Sigmoid colon (tissue), 7 donors: ENCODE data around the gene AVPR1B. TPM values are rescaled to one million over a fixed set of nuclear protein-coding genes. Genes with fewer than 3 reads are reported as not detected.
A peak's percentile ranks its signal among the peaks of the same experiment; 100 is the strongest.

Experiments
- DNase-seq: peaks from one replicate; pipeline ENCODE4 v3.0.0-alpha.2; 2019
- H3K27ac ChIP-seq, 4 donors: fragments of 200-600 bp; sonication (generic); one replicate each; pipeline ENCODE4 v1.5.1; 2016 to 2019; ENCODE audit warnings: mild to moderate bottlenecking in 1 of 4
- H3K27me3 ChIP-seq, 3 donors: fragments of 200-600 bp; sonication (generic); one replicate each; pipeline ENCODE4 v1.5.1; 2019; ENCODE audit warnings: mild to moderate bottlenecking in 1 of 3
- H3K36me3 ChIP-seq, 4 donors: fragments of 200-600 bp; sonication (generic); one replicate each; pipeline ENCODE4 v1.5.1; 2016 to 2019
- H3K4me1 ChIP-seq, 4 donors: fragments of 200-600 bp; sonication (generic); one replicate each; pipeline ENCODE4 v1.5.1; 2017 to 2019
- H3K4me3 ChIP-seq, 4 donors: fragments of 200-600 bp; sonication (generic); one replicate each; pipeline ENCODE4 v1.5.1; 2017 to 2019; ENCODE audit warnings: mild to moderate bottlenecking in 2 of 4, moderate library complexity in 1 of 4
- H3K9me3 ChIP-seq, 4 donors: fragments of 200-600 bp in 3 of 4; sonication (generic) in 3 of 4; one replicate each; pipeline versions ENCODE4 v1.5.1 to v1.6.1; 2013 to 2019
- CTCF ChIP-seq, 4 experiments: fragments of 450-650 bp in 3 of 4; fragments of 200-600 bp in 1 of 4; IDR thresholded peaks; one replicate each; pipeline ENCODE4 v1.5.1; 2016 to 2019; ENCODE audit warnings: antibody characterized with exemption in 4 of 4, mild to moderate bottlenecking in 3 of 4, moderate library complexity in 2 of 4
- EP300 ChIP-seq, 4 donors: sonication (generic); formaldehyde crosslinking; IDR thresholded peaks; one replicate each; pipeline ENCODE4 v1.6.1; 2017; ENCODE audit warnings: antibody characterized with exemption in 4 of 4
- POLR2A ChIP-seq, 2 donors: fragments of 450-650 bp; IDR thresholded peaks; one replicate each; pipeline ENCODE4 v1.6.1; 2016; ENCODE audit warnings: antibody characterized with exemption in 2 of 2, mild to moderate bottlenecking in 2 of 2, moderate library complexity in 2 of 2
- POLR2AphosphoS5 ChIP-seq, 4 donors: sonication (generic); formaldehyde crosslinking; IDR thresholded peaks; one replicate each; pipeline ENCODE4 v1.6.1; 2017; ENCODE audit warnings: antibody characterized with exemption in 4 of 4
- WGBS, 2 donors: extraction: QIAGEN DNeasy Blood & Tissue Kit; methylation state at CpG; one replicate each; pipeline ENCODE4 v1.1.7; 2013; 5-methylcytosine and 5-hydroxymethylcytosine counted together
- intact Hi-C: fragments of 100-400 bp; cut with DNase I; formaldehyde crosslinking; loops from one replicate; pipeline ENCODE4 v1.15.1; 2023
- polyA plus RNA-seq, 3 donors: library from polyadenylated mRNA; stranded (reverse); fragments of 200-250 nt; gene quantifications; one replicate each; pipeline ENCODE4 v1.2.3, GENCODE V29; 2013
- total RNA-seq, 4 donors: library from RNA; depleted of rRNA; stranded (reverse); fragments of >200 nt; gene quantifications; one replicate each; pipeline ENCODE4 v1.1.0, GENCODE V29; 2016
- donor health status: healthy with polysubstance abuse.
- donor health status: Bipolar disorder and iron deficiency.
- donor health status: healthy.

AVPR1B gene
- total and polyA plus RNA-seq, 7 donors, result 0.23 to 0.36 TPM; not detected in 5

GRCh38 chr1:206070627-206071304 is 46.4 kb downstream of the AVPR1B start:
- TF ChIP-seq POLR2AphosphoS5 (IDR thresholded peaks at IDR 0.05), result no peak
- TF ChIP-seq CTCF (IDR thresholded peaks at IDR 0.05), result no peak
- no peak for TF ChIP-seq EP300 (IDR thresholded peaks at IDR 0.05)
- no peak for TF ChIP-seq POLR2A (IDR thresholded peaks at IDR 0.05)
- Histone ChIP-seq H3K4me1 (peaks cover 0 to 6% (median 0%) of the 10 kb centered on the region in 4 donors), H3K9me3 (no peaks in the 10 kb centered on the region), H3K4me3 (no peak overlapping the region), H3K27ac (no peak overlapping the region), H3K27me3 (peaks cover 0 to 3% (median 0%) of the 10 kb centered on the region in 3 donors), H3K36me3 (no peaks in the 10 kb centered on the region)
- intact Hi-C loops, result no loop called here
- DNase-seq, result no peak
- 89% methylated on average over 9 of the region's 9 CpGs for WGBS, 2 donors

GRCh38 chr1:206068314-206068713 is 48.9 kb downstream of the AVPR1B start:
- TF ChIP-seq POLR2AphosphoS5 (IDR thresholded peaks at IDR 0.05) (no peak), EP300 (IDR thresholded peaks at IDR 0.05) (no peak), POLR2A (IDR thresholded peaks at IDR 0.05) (no peak), CTCF (IDR thresholded peaks at IDR 0.05) (no peak)
- 41 to 52% methylated on average over 1 of the region's 1 CpG for WGBS, 2 donors
- H3K4me1 ChIP-seq, result peaks cover 0 to 6% (median 0%) of the 10 kb centered on the region in 4 donors
- H3K36me3 ChIP-seq, result no peaks in the 10 kb centered on the region
- no peaks in the 10 kb centered on the region for H3K9me3 ChIP-seq
- no peak overlapping the region for H3K4me3 ChIP-seq
- DNase-seq, result no peak
- intact Hi-C loops, result no loop called here
- H3K27me3 ChIP-seq, result no peaks in the 10 kb centered on the region
- H3K27ac ChIP-seq, result no peak overlapping the region

DNA sequence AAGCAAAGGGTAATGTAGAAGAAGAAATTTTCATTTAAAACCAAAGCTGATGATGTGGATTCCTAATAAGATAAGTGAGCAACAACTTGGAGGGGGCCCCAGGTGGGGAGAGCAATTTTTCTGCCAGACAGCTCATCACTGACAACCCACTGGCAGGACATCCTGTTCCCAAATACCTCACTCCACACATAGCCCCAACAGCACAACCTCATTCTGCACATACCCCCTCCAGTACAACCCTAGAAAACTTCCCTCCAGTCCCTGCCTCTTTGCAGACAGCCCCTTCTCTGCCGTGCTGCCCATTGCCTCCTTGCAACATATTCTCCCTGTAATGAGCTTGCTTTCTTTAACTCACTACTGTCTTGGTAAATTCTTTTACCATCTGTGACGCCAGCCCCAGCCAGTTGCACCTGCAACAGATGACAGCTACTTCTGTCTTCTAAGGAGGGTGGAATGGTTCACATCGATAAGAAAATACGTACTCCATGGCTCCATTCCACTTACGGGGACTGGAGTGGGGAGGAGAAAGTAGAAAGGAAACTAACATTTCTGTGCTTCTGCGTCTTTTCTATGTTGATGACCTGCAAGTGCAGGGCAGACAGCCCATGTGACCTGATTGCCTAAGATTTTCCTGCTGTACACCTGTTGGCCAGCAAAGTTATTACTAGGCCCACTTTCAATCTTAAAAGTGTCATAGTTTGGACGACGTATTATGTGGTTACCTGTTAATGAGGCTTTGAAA is 49.5 kb downstream of the AVPR1B start:
- DNase-seq, result no peak
- no peak overlapping the region for H3K27ac ChIP-seq
- no peaks in the 10 kb centered on the region for H3K36me3 ChIP-seq
- intact Hi-C loops, result no loop called here
- 54 to 72% methylated on average over 8 of the region's 8 CpGs for WGBS, 2 donors
- H3K27me3 ChIP-seq, result no peaks in the 10 kb centered on the region
- TF ChIP-seq POLR2AphosphoS5 (IDR thresholded peaks at IDR 0.05) (peak in 1 of 4 donors; percentile 56), POLR2A (IDR thresholded peaks at IDR 0.05) (no peak), CTCF (IDR thresholded peaks at IDR 0.05) (no peak), EP300 (IDR thresholded peaks at IDR 0.05) (peak in 1 of 4 donors; percentile 22)
- no peaks in the 10 kb centered on the region for H3K9me3 ChIP-seq
- peaks cover 0 to 6% (median 0%) of the 10 kb centered on the region in 4 donors for H3K4me1 ChIP-seq
- H3K4me3 ChIP-seq, result no peak overlapping the region

DNA sequence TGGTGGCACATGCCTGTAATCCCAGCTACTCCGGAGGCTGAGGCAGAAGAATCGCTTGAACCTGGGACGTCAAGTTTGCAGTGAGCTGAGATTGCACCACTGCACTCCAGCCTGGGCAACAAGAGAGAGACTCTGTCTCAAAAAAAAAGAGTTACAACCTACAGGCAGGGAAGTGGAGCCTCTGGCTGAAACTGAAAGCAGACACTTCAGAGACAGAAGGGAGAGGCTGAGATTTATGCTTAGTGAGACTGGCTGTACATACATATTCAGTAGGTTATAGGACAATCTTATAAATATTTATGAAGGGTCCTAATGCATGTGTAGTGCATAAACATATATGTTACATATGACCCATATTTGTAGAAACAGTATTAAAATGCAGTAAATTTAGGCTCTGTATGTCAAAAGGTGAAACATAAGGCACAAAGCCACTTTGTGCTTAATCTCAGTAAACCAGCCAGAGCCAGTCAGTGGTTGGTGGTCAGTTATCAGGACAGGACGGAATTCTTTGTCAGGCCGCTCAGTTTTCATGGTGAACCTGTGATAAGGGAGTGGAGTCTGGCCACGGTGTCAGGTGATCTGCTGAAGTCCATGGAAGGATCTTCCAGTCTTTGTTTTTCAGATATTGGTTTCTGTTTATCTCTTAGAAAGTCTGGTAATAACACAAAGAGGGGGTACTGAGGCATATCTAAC is 50.6 kb downstream of the AVPR1B start:
- H3K4me1 ChIP-seq, result peaks cover 0 to 6% (median 0%) of the 10 kb centered on the region in 4 donors
- H3K4me3 ChIP-seq, result no peak overlapping the region
- no peaks in the 10 kb centered on the region for H3K27me3 ChIP-seq
- DNase-seq, result no peak
- no peak for TF ChIP-seq EP300 (IDR thresholded peaks at IDR 0.05)
- no peak for TF ChIP-seq CTCF (IDR thresholded peaks at IDR 0.05)
- TF ChIP-seq POLR2AphosphoS5 (IDR thresholded peaks at IDR 0.05), result no peak
- no peak for TF ChIP-seq POLR2A (IDR thresholded peaks at IDR 0.05)
- intact Hi-C loops, result no loop called here
- H3K27ac ChIP-seq, result no peak overlapping the region
- H3K9me3 ChIP-seq, result no peaks in the 10 kb centered on the region
- WGBS, 2 donors, result 61 to 65% methylated on average over 6 of the region's 6 CpGs
- H3K36me3 ChIP-seq, result no peaks in the 10 kb centered on the region
